SKM-1 treated with dmso at 0.1 percent for 144 hours (cell line): ENCODE results near the gene SNED1.

Experiments used
- DNase-seq: peaks from one replicate; lab custom pipeline; 2025; ENCODE audit not compliant: unreplicated experiment; lab: John Stamatoyannopoulos, UW

The SNED1 gene

GRCh38 chr2:240997856-240998705 is at the start of gene SNED1:
TSS of gene SNED1 (plus strand) at chr2:240998618. CDS start at chr2:240998838, 220 bp downstream.
- DNase-seq, result no peak

GRCh38 chr2:240948905-240949790 is 49.3 kb upstream of the SNED1 start:
- DNase-seq, result no peak

GRCh38 chr2:240949791-240950705 is 48.4 kb upstream of the SNED1 start:
- DNase-seq, result no peak

GRCh38 chr2:240951045-240951594 is 47.3 kb upstream of the SNED1 start:
- no peak for DNase-seq

- no peak for DNase-seq
These were observed 45.7 kb upstream of the SNED1 start for GRCh38 chr2:240952496-240953246.

- no peak for DNase-seq
These were observed 44.7 kb upstream of the SNED1 start for GRCh38 chr2:240953426-240954410.

- DNase-seq, result no peak
These were observed 43.7 kb upstream of the SNED1 start for GRCh38 chr2:240954436-240955305.

- DNase-seq, result no peak
These were observed 42.9 kb upstream of the SNED1 start for GRCh38 chr2:240955306-240956170.

GRCh38 chr2:240956171-240956934 is 42.1 kb upstream of the SNED1 start:
- no peak for DNase-seq

GRCh38 chr2:240956935-240957655 is 41.3 kb upstream of the SNED1 start:
- no peak for DNase-seq

GRCh38 chr2:240957656-240958365 is 40.6 kb upstream of the SNED1 start:
- no peak for DNase-seq

GRCh38 chr2:240958366-240959213 is 39.8 kb upstream of the SNED1 start:
- no peak for DNase-seq

- DNase-seq, result no peak
These were observed 39.0 kb upstream of the SNED1 start for GRCh38 chr2:240959214-240959940.
